T-helper 22 cell (primary cell): ENCODE data around the gene ARHGAP23.
"Not testable (repeated sequence)": the region's sequence is repeated elsewhere in the genome, so short reads cannot be mapped to it uniquely, and the experiment has no call there.

Experiments
- DNase-seq: peaks from one replicate; pipeline ENCODE4 v3.0.0-alpha.2; 2020; ENCODE audit warnings: low read depth

The ARHGAP23 gene

DNA sequence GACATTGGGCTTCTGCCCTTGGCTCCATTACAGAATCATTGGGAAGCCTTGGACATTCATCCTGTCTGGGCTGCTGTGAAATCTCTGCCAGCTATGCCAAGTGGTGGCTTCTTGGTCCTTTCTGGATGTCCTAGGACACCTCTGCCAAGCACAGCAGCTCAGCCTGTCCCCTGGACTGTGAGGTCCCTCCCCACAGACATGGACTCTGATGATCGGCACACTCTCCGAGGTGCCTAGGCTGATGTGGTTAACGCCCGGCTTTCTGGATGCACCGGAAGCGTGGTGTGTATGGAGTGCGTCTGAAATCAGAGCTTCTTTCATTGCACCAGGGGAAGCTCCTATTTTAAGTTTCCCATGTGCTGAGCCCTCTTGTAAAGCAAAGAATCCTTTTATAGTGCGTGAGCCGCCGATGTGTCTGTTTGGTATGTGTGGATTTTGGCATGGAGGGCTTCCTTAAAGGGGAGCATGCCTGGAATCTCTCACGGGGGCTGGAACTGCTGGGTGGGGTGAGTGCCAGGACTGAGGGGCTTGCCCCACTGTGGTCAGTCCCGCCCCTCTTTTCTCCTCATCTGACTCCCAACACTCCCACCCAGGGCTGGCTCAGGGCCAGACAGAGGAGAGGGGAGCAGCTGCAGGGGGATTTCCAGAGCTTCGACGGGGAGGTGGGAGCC is 7.0 kb upstream of the ARHGAP23 start:
- no peak for DNase-seq

- no peak for DNase-seq
Measured at GRCh38 chr17:38421871-38422827, 6.1 kb upstream of the ARHGAP23 start.

GRCh38 chr17:38424297-38424972 is 3.8 kb upstream of the ARHGAP23 start:
- no peak for DNase-seq

GRCh38 chr17:38425031-38425430 is 3.2 kb upstream of the ARHGAP23 start:
- no peak for DNase-seq

DNA sequence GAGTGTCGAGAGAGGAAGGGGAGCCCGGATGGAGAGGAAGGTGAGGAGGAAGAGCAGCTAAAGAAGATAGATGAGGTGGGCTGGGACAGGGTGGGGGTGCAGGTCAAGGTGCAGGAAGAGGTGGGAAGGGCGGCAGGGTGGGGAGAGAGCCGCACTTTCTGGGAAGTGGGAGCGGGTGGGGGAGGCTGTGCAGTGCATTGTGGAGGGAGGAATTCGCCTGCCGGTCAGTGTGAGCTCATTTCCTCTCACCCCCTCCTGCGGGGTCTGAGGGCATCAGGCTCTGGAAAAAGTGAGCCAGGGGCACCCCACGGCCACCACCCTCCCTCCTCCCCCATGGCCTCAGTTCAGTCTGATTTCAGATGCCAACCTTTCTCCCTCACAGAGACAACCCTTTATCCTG is 2.5 kb upstream of the ARHGAP23 start:
- DNase-seq: no peak

DNA sequence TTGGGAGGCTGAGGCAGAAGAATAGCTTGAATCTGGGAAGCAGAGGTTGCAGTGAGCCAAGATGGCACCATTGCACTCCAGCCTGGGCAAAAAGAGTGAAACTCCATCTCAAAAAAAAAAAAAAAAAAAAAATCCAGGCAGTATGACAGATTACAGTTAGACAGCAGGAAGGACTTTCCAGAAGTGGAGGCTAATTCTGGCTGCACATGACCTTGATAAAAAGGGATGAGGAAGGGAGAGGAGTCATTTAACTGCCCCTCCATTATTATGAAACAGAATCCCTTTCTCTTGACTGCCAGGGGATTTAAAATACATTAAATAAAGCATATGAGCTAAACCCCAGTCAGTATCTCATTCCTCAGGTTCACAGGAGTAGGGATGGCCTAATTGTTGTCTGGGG is 1.8 kb upstream of the ARHGAP23 start:
- no peak for DNase-seq

- DNase-seq: no peak
Measured at GRCh38 chr17:38427160-38427949, 909 bp upstream of the ARHGAP23 start.

DNA sequence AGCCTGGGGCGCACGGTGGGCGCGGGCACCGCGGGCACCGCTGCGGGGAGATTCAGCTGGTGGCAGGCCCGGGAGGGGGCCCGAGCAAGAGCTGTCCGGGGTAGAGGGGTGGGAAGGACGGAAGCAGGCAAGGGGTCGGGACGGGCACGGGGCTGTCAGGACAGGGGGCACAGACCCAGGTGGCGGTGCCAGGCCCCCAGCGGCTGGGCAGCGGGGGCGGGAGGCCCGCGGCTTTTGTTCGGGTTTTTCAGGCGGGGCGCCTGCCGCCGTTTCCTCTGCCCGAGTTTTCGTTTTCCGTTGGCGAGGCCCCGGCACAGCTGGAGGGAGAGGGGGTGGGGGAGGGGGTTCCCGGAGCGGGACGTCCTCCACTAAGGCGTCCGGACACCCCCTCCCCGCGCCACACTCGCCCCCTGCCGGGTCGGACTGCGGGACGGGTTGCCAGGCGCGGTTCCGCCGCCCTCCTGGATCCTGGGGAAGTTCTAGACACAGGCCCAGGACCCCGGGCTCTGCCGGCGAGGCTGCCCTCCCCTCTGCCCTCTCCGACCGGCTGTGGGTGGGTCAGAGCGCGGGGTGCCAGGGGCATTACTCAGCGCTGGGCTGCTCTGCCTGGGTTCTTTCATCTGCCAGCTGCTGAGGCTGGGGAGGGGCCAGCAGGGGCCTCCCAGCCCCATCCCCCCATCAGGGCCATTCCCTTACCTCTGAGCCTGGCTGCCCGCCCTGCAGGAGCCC is 543 bp downstream of the ARHGAP23 start:
- no peak for DNase-seq

DNA sequence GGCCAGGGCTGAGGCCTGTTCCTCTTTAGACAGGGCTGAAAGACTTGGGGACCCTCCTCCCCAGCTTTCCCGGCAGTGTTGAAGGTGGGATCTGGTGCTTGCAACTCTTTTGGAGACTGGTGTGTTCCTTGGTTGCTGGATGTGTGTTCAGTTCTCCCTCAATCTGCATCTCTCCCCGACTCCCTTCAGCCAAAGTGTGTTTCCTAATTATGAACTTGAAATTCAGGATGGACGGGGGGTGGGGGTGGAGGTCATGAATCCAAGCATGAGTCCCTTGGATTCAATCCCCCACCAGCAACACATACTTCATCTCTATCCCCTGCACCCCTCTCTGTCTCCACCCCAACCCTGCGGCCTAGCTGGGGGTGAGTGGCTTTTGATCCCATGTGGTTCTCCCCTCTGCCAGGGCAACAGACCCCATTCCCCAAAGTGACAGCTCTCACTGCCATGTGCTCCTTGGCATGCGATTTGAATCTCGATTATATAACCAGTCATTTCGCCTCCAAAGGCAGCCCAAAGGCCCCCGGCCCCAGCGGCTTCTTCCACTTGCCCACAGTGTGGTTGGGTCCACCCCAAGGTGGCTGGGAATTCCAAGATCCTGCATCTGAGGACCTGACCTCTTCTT is 1.3 kb downstream of the ARHGAP23 start:
- no peak for DNase-seq

- no peak for DNase-seq
Measured at GRCh38 chr17:38430316-38430715, 2.1 kb downstream of the ARHGAP23 start.

DNA sequence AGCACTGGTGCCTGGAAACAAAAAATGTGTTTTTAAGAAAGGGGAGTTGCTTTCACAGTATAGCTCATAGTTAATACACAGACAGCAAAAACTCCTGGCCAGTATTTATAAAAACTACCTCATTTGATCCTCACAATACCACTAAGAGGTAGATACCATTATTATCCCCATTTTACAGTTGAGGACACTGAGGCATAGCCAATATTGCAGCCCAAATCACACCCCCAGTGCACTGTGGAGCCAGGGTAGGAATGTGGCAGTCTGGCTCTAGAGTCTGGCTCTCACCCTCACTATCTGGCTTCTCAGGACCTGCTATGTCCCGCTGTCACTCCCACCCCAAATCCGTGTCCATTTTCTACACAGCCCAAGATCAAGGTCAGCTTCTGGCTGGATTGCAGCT is 2.6 kb downstream of the ARHGAP23 start:
- no peak for DNase-seq

GRCh38 chr17:38431346-38432145 is 3.3 kb downstream of the ARHGAP23 start:
- no peak for DNase-seq

DNA sequence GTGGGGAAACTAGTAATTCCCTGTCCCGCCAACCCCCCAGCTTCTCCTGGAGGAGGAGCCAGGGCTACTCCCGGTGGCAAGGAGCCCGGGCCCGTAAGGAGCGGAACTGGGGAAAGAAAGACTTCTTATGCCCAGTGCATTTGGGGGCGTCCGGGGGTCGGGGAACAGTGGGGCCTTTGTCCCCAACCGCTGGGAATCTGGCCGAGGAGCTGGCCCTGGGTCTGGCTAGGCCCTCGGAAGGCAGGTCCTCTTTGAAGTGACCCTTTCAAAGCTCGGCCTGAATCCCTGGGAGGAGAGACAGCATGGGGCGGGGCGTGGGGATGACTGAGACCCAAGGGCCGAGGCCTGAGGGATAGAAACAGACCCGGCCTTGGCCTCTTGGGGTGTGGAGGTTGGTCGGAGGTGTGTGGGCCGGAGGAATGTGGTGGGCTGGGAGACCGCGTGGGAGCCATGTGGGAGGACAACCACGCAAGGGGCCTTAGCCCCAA is 6.0 kb downstream of the ARHGAP23 start:
- DNase-seq: no peak

GRCh38 chr17:38435795-38436194 is 7.5 kb downstream of the ARHGAP23 start:
- DNase-seq: no peak

DNA sequence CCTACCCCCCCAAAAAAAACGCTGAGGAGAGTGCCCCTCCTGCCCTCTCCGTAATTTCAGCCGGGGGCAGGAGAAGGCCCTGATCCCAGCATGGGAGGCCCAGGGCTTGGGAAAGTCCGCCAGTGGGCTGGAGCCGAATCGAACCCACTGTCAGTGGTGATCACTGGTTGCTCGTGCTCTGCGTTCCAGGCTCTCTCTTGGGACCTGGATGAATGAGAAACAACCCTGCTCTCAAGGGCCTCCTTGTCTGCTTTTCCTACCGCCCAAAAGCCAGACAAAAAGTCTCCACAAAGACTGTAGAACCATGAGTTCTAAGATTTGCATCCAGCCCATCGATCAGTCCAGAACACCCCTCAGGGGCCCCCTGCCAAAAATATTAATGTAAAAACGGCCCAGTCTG is 8.1 kb downstream of the ARHGAP23 start:
- no peak for DNase-seq

GRCh38 chr17:38437313-38437712 is 9.0 kb downstream of the ARHGAP23 start:
- DNase-seq: not testable (repeated sequence)

- no peak for DNase-seq
Measured at GRCh38 chr17:38439436-38439835, 11.2 kb downstream of the ARHGAP23 start.

DNA sequence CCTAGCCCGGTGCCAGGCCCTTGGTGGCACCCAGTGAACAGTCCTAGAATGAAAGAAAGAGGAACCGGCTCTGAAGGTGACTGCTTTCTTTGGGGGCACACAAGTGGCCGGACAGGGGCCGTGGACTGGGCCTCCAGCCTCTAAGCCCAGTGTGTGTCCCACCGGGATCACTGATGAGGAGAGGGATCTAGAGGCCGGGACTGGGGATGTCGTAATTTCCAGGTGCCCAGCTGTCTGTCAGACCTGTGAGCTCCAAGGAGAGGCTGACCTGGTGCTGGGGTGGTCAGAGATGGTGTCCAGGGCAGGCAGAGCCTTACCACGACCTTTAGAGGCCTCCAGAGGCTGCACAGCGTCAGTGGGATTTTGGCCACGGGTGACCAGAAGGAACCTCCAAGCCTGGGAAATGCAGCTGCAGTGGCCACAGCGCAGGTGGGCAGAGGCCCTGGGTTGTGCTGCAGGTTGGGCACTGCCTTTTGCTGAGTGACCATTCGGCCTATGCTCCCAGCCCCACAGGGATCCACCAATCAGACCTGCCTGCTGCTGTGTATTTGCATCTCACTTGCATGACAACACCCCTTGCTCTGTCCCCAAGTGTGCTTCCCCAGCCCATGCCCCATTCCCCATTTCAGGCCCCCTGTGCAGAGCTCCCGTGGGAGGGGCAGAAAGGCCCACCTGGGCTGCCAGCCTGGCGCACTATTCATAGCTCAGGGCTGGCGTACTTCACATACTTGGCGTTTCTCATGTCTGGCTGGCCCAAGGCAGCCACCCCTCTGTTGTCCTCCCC is 12.5 kb downstream of the ARHGAP23 start:
- no peak for DNase-seq
